ENCODE data around the gene TTC7B.

The TTC7B gene

GRCh38 chr14:90666571-90666970, 149.7 kb downstream of the TTC7B start:
- peak in 1 of 2 experiments; percentile 30 for DNase-seq

GRCh38 chr14:90665321-90666000, 150.8 kb downstream of the TTC7B start:
- peak; percentile 69 to 84 for DNase-seq

DNA sequence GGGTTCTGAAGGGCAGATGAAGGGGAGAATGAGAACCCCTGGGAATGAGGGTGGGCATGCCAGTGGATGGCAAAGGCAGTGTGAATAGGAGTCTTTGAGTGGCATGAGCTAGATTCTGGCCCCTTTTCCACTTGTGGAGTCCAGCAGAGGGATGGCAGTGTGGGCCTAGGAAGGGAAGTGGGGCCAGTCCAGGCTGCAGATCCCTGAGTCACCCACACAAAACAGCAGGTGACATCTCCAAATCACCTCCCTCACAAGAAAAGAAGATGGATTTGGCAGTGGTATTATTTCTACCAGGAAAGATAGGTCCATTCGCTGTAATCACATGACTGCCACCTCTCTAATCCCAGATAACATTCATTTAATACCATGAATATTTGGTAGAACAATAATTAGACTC, 151.3 kb downstream of the TTC7B start:
- peak in 1 of 2 experiments; percentile 53 for DNase-seq

DNA sequence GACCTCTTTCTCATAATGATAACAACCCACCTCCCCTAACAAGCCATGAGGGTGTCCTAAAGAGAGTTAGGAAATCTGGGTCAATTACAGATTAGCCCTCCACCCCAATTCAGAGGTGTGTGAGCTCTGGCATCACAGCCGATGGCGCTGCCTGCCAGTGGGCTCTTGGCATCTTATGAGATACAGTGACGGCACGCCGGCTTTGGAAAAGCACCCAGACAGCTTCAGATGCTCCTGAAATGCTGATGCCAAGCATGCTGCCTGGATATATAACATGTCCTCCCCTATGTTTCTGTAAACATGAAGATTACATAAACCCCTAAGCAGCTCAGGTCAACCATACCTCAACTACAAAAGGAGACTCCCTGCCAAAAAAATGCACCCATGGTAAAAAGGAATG, 152.6 kb downstream of the TTC7B start:
- peak in 1 of 2 experiments; percentile 51 for DNase-seq

DNA sequence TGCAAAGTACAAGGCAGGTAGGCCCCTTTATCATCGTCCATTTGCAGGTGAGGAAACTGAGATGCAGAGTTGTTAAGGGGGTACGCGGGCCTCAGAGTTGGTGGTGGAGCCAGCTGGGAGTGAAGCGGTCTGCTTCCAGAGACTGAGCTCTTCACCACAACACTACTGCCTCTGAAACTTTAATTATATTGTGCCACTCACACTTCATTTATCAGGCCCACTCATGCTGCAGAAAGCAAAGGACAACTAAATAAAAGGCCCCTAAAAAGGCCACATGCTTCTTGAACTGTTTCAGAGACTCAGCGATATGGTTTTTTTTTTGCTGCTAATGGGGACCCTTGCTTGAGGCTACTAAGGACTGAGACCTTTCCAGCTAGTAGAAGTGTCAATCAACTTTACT, 153.1 kb downstream of the TTC7B start:
- DNase-seq = no peak

DNA sequence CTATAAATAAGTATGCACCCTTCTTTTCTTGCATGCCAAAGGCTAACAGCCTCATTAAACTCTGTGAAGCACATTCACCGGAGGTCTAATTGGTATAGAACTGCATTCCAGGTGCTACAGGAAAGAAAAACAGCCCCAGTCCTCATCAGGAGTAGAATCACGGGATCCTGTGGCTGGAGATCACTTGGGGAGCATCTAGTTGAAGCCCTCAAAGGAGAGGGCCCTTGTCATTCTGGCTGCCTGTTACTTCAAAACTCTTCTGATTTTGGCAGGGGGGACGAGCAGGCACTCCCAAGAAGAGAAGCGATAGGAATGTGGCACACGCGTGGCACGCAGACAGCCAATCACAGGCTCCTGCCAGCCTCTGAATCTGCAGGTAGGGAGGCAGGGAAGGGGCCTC, 154.4 kb downstream of the TTC7B start:
- no peak for DNase-seq

DNA sequence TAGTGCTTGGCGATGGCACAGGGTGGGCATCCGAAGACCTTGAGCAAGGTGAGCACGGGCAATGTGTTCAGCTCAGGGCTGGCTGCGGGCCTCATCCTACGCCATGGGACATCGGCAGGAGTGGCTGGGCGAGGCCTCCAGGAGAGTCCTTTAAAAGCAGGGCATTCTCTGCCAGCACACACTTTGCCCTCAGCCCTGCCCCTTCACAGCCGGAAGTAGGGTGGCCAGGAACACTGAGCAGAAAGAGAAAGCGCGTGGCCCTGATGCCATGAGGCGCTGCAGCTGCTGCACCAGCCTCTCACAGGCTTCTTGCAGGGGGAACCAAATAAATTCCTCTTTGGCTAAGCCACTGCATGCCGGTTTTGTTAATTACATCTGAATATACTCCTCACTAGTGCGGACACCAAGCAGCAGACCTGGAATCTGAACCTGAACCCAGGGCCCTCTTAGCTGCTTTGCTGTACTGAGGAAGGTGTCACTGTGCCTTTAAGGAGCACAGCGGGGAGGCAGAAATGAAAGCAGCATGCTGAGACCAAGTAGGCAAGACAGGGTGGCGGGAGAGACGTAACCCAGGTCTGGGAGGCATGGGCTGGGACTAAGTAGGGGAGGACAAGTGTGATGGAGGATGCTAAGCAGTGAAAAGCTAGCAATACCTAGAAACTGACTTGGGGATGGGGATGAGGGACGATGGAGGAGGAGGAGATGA, 155.2 kb downstream of the TTC7B start:
- DNase-seq = no peak

DNA sequence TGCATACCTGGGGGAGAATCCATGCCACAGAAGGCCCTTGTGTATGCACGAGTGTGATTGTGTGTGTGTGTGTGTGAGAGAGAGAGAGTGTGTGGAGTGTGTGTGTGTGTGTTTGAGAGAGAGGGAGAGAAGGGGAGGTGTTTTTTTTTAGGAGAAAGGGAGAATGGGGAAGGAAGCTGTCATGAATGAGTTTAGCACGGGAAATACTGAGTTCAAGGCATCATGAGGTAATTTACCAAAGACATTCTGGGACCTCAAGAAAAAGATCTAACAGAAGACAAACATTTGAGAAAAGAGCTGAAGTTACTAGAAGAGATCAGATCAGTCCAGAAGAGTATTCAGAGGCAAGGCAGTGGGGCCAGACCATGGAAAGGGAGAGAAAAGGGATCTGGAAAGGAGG, 157.1 kb downstream of the TTC7B start:
- DNase-seq = no peak

DNA sequence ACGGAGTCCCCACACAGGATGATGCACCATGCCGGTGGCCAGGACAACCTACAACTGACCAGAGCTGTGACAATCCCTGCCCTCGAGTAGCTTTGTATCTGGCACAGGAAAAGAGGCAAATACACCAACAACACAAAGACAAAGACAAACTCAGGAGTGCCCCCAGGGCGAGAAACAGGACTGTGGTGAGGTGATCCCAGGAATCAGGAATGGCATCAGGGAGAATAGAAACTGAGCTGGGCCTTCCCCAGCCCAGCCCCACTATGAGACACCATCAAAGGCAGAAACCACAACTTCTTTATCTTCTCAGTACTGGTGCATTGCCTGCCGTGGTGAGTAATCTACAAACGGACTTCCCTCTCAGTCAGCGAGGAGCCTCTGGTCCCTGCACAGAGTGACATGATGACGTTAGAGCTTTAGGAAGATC, 157.7 kb downstream of the TTC7B start:
- DNase-seq = no peak

DNA sequence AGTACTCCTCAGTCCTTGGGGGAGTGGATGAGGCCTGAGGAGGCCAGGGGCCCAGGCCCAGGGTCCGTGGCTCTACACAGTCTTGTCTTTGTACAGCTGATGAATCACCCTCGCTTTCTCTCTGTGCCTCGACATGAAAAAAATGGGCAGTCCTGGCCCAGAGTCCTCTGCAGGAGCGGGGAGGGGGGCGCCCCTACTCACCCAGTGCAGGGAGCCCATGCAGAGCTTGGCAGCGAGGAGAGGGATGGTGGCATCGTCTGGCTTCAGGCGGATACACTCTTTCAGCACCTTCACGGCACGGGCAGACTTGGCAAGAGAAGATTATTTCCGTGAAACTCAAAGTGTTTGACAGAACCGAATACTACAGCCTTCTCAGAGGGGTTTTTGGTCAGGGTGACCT, 159.3 kb downstream of the TTC7B start:
- no peak for DNase-seq

DNA sequence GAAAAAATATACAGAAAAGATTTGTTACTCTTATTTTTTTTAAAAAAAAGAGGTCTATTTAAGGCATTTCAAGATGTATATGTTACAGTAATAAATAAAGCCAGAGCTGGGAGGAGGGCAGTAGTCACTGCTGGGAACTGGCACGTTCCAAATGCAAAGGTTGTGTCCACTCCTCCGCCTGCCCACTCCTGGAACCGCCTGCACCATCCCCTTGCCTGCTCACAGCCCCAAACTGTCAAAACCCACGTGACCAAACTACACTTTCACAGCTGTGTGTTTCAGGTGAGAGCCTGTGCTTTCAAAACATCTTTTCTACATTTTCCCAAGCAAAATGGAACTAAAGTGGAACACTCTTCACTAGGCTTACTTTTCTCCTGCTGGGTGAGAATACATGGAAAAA, 160.4 kb downstream of the TTC7B start:
- no peak for DNase-seq

- peak in 1 of 2 experiments; percentile 37 for DNase-seq
Measured at GRCh38 chr14:90654831-90655276, 161.4 kb downstream of the TTC7B start.

GRCh38 chr14:90652626-90653025, 163.6 kb downstream of the TTC7B start:
- DNase-seq = no peak

DNA sequence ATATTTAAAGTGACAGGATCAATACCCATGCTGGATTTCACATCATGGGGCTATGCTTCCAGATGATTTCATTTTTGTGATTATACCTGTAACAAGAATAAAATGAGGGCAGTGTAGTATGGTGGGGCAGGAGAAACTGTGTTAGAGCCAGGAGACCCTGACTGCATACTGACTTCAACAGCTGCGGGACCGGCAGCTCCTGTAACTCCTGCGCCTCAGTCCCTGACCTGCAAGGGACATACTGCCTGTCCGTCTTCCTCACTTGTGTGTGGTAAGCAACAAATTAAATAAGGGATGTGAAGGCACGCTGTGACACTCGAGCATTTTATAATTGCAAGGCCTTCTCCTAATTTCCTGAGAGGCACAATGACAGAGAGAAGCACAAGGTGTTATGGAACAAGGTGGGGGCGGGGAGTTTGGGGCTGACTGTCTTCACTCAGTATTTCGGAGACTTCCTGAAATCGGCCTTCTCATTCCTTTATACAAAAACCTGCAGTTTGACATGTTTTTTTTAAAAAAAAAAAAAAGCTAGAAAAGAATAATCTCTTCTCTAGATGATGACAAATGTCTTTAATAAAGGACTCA, 164.2 kb downstream of the TTC7B start:
- DNase-seq = no peak

GRCh38 chr14:90651271-90651804, 164.9 kb downstream of the TTC7B start:
- DNase-seq = no peak

DNA sequence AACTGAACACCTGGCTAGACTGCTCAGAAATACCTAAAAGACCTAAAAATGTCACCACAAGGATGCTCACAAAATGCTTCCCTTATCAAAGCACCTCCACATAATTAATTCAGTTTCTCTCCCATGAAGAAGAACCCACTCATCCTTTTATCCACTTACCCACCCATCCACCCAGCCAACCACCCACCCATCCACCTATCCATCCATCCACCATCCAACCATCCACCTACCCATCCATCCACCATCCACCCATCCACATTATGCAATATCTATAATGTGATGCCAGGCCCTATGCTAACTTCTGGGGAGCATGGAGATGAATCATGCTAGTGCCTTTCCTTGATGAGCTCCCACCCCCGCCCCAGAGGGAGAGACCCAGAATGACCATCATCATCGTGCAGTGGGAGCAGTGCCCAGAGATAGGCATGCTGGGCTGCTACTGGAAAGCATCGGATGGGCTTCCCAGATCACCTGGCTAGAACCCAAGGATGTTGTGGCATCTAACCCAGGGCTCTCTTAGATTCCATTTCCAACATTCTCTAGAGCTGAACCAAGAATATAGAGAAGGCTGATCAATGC, 166.6 kb downstream of the TTC7B start:
- DNase-seq = peak in 1 of 2 experiments; percentile 38

DNA sequence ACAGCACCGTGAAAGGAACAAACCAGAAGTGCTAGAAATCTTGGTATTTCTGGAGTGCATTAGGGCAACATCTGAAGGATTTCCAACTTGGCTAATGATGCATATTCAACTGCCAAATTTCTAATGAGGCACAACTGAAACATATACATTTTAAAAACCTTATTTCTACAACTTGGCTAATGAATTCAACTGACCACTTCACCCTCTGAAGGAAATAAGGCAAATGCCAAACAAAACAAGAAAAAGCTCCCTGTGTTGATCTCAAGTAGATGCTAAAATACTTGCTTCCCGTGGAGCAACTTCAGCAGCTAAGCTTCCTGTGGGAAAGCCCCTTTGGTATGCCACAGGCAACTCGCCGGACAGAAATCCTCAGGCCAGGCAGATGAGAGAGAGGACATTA, 167.1 kb downstream of the TTC7B start:
- DNase-seq = peak; percentile 62 to 88

- DNase-seq = no peak
Measured at GRCh38 chr14:90648421-90648820, 167.8 kb downstream of the TTC7B start.

DNA sequence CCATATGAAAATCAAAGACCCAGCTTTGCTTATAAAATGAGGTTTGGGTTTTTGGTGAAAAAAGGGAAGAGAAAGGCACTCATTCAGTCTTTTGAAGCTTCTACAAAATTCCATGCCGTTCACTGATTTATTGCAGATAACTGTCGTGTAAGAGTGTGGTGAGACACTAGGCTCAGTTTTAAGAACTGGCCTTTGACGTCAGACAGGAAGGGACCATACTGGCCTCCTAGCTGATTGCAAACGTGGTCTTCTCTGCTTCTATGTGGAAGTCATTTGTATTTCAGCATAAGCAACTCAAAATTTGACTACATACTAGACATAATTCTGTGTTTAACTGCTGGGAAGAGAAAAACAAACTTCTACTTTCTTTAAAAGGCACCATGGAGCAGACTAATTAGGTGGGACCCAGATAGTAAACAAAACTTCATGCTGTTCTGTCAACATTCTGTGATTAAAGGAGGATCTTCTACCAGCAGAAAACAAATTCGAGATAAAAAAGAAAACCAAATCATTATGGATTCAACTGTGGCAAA, 168.7 kb downstream of the TTC7B start:
- no peak for DNase-seq

DNA sequence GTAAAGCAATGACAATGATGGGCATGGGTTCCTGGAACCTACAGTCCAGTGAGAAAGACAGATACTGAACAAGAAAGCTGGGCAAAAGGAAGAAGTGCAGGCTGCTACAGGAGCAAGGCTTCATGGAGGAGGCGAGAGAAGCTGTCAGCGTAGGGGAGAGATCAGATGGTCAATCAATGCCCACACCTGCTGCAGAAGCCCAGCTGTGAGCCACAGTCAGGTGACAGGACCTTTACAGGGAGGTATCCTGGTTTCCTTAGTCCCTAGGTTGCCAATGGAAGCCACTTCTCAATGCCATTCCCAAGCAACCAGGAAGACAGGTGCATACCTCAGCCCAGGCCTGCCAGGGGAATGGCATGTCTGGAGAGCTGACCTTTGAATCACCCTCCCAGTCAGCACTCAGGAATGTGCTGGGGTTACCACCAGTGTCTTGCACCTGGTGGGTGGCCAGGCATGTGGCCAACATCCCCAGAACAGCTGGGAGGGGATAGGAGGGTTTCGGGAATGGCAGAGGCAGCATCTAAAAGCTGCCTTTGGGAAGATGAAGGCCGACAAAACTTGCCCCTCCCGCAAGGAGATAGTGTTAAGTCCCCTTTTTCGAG, 170.3 kb downstream of the TTC7B start:
- no peak for DNase-seq

DNA sequence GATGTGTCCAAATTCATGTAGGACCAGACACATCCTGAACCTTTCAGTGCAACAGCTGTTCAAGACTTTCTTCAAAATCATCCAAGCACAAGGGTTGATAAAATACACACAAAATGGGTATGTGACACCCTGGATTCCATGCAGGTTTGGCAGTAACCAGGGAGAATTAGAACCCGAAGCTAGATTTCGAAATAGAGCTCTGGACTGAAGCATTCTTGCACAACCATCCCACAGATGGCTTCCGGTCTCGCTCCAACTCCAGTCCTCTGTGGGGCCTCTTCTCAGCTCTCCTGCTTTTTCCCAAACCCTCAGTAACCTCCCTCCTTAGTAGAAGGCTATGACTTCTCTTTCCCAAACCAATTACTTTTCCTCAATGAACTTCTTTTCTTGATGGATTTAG, 171.3 kb downstream of the TTC7B start:
- DNase-seq = peak in 1 of 2 experiments; percentile 53

DNA sequence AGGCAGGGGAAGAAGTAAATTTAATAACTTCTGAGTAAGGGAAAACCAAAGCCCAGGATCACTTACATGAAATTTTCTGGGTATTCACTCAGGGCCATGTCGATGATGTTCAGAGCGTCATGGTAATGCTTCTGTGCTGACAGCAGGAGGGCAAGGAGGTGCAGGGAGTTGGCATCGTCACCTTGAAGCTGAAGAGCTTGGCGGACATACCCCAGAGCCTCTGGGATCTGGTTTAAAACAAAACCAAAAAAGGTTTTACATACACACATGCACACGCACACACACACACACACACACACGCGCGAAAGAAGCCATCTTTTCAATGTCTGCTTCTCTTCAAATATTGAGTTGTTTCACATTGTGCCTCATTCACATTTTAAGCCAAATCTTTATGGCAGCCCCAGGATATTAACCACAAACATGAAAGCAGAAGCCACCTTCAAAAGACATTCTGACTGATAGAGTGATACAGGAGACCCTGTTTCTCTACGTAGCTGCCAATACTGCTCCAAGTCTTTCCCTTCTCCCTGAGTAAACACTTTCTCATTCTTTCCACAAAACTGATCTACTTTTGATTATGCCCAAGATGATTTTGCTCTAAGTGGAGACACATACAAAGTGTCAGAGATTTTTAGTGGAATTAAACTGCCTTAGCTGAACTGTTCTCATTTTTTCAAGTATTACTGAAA, 172.1 kb downstream of the TTC7B start:
- no peak for DNase-seq

Measured in NCI-H446 (cell line).